ENCODE data around the gene UHRF1. TPM values are rescaled to one million over a fixed set of nuclear protein-coding genes. Genes with fewer than 3 reads are reported as not detected.

The UHRF1 gene
- total RNA-seq, 1 experiment from 2014 or later, result 56.8 TPM

DNA sequence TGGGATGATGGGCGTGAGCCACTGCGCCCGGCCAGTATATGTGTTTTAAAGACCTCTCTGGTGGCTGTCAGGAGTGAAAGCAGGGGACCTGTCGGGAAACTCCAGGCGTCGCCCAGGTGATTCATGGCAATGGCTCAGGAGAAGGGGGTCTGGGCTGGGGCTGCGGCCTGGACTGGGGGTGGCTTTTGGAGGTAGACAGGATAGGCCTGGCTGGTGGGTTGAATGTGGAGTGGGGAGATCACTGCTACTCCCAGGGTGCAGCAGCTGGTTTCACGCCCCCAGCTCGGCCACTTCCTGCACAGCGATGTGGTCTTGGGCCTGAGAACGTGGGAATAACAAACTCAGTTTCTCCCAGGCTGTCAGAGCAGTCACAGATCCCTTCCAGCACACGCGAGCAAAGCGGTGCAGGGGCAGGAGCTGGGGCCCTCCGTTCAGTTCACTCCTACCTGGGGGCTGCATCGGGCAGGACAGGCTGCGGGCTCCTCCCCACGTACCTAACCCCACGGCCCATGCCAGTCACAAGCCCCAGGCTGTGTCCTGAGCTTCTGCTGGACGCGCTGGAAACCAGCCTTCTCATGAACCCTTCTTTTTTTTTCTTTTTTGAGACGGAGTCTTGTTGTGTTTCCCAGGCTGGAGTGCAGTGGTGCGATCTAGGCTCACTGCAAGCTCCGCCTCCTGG is 78.5 kb downstream of the UHRF1 start:
- H3K36me3 ChIP-seq, result no peaks in the 10 kb centered on the region
- no peaks in the 10 kb centered on the region for H3K9me3 ChIP-seq
- no peak overlapping the region for H3K4me3 ChIP-seq
- no peak for DNase-seq
- H3K27me3 ChIP-seq, result no peaks in the 10 kb centered on the region

DNA sequence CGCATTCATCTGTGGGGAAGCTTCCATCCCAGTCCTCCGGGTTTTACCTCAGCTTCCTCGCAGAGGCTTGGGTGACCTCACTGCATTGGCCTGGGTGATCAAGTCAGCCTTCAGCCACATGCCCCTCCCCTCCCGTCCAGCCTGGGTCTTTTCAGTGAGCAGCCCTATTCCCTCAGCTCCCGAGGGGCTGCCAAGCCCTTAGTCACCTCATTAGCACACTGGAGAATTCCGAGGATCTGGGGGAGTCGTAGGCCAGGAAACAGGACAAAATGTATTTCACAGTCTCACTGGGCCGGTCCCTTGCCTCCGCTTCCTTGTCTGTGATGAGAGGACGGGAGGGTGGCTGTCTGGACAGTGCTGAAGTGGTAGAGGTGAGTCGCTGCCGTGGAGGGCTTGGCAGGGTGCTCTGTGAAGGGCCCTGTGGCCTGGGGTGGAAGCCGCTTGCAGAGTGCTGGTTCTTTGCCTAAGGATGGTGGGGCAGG is 79.5 kb downstream of the UHRF1 start:
- Histone ChIP-seq H3K4me3 (no peak overlapping the region), H3K36me3 (no peaks in the 10 kb centered on the region), H3K9me3 (no peaks in the 10 kb centered on the region), H3K27me3 (no peaks in the 10 kb centered on the region)
- peak; percentile 84 for DNase-seq

DNA sequence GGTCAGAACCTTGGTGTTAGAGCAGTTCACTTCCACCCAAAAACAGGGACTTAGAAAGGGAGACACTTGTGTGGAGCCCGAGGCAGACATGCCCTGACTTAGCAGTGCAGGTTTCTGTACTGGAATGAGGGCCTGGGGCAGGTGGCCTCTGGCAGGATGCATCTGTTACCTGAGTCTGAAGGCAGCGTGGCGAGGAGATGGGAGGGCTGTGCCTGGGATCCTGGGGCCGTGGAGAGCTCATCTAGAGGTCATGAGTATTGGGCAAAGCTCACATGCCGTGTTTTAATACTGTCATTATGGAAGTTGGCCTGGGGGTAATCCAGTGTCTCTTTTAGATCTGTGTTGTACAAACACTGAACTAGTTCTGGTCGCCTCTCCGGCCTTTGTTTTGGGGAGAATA is 81.0 kb downstream of the UHRF1 start:
- H3K9me3 ChIP-seq, result no peaks in the 10 kb centered on the region
- H3K36me3 ChIP-seq, result no peaks in the 10 kb centered on the region
- no peak overlapping the region for H3K4me3 ChIP-seq
- no peaks in the 10 kb centered on the region for H3K27me3 ChIP-seq
- DNase-seq, result no peak

DNA sequence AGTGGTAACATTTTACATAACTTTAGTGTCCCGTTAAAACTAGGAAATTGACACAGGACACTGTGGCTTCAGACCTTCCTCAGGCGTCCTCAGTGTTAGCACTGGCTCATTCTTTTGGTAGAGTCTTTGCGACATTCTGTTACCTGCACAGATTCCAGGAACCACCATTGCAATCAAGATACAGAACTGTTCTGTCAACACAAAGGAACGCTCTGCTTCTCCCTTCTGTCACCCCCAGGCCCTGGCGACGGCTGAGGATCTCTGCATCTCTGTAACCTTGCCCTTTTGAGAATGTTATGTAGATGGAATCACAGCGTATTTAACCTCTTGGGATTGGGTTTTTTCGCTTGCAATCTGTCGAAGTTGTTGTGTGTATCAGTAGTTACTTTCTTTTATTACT is 82.2 kb downstream of the UHRF1 start:
- Histone ChIP-seq H3K4me3 (no peak overlapping the region), H3K36me3 (no peaks in the 10 kb centered on the region), H3K9me3 (no peaks in the 10 kb centered on the region), H3K27me3 (no peaks in the 10 kb centered on the region)
- no peak for DNase-seq

DNA sequence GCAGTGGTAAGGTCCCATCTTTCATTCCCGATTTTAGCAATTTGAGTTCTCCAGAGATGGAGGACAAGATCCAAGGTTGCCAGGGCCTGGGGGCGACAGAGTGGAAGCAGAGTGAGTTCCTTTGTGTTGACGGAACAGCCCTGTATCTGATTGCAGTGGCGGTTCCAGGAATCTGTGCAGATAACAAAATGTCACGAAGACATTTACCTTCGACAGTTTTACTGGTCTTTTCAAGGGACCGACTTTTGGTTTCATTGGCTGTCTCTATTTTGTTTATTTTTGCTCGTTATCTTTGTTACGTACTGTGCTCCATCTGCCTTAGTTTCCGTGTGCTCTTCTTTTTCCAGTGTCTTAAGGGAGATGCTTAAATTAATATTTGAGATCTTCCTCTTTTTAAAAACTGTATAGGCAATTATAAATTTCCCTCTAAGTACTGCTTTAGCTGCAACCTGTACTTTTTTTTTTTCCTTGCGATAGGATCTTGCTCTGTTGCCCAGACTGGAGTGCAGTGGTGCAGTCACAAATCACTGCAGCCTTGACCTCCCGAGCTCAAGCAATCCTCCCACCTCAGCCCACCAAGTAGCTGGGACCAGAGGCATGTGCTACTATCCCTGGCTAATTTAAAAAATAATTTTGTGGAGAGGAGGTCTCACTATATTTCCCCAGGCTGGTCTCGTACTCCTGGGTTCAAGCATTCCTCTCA is 82.8 kb downstream of the UHRF1 start:
- no peaks in the 10 kb centered on the region for H3K27me3 ChIP-seq
- DNase-seq, result no peak
- H3K36me3 ChIP-seq, result no peaks in the 10 kb centered on the region
- no peak overlapping the region for H3K4me3 ChIP-seq
- no peaks in the 10 kb centered on the region for H3K9me3 ChIP-seq

DNA sequence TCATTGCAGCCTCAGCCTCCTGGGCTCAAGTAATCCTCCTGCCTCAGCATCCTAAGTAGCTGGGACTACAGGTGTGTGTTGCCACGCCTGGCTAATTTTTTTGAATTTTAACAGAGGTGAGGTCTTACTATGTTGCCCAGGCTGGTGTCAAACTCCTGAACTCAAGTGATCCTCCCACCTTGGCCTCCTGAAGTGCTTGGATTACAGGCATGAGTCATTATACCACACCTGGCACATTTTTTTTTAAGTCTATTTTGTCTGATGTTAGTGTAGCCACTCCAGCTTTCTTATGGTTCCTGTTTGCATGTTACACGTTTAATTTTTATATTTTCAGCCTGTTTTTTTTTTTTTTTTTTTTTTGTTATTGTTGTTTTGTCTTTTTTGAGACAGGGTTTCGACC is 84.4 kb downstream of the UHRF1 start:
- no peaks in the 10 kb centered on the region for H3K36me3 ChIP-seq

DNA sequence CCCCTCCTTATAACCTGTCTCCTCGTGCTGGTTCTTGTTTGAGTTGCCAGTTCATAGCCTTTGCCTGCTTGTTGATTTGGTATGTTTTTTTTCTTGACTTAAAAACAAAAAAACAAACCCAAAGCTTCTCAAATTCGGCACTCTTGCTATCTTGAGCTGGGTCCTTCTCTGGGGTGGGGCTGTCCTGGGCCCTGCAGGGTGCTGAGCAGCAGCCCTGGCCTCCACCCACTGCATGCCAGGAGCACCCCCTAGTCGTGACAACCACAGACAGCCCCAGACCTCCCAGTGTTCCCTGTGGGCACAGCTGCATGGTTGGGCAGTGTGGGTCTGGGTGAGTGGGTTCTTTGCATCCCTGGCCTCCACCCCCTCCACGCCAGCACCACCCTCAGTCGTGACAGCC is 87.4 kb downstream of the UHRF1 start:
- no peaks in the 10 kb centered on the region for H3K27me3 ChIP-seq
- H3K4me3 ChIP-seq, result no peak overlapping the region
- H3K9me3 ChIP-seq, result no peaks in the 10 kb centered on the region
- no peaks in the 10 kb centered on the region for H3K36me3 ChIP-seq
- DNase-seq, result no peak

More for the DNA sequence above, 84.4 kb downstream of the UHRF1 start:
- H3K4me3 ChIP-seq, result no peak overlapping the region
- DNase-seq, result no peak
- H3K9me3 ChIP-seq, result no peaks in the 10 kb centered on the region
- H3K27me3 ChIP-seq, result no peaks in the 10 kb centered on the region

DNA sequence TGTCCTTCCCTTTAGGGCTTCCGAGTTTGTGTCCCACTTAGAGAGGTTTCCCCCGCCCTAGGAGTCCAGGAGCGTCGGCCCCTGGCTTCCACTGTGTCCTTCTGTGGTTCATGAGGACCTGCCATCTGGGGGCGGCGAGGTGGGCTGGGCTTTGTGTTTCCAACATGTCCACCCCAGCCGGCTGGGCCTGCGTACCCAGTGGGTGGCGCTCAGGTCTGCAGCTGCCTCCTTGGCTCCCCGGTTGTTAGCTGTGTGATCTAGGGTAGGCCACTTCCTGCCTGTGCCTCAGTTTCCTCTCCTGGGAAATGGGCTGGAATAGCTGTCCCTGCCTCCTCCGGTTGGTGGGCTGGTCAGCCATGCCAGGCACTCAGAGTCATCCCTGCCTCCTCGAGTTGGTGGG is 88.0 kb downstream of the UHRF1 start:
- Histone ChIP-seq H3K36me3 (no peaks in the 10 kb centered on the region), H3K27me3 (no peaks in the 10 kb centered on the region), H3K4me3 (no peak overlapping the region), H3K9me3 (no peaks in the 10 kb centered on the region)
- DNase-seq, result no peak

DNA sequence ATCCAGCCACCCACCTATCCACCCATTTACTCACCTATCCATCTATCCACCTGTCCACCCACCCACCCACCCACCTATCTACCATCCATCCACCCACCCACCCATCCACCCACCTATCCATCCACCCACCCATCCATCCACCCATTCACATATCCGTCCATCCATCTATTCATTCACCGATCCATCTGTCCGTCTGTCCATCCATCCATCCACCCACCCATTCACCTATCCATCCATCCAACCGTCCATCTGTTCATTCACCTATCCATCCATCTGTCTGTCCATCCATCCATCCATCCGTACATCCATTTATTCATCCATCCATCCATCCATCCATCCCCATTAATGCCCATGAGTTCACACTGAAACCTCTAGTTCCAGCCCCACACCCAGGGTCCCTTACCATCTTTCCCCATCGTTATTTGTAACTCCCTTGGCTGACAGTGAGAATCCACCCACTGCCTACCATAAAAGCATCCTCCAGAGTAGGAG is 90.9 kb downstream of the UHRF1 start:
- DNase-seq, result no peak
- Histone ChIP-seq H3K9me3 (no peaks in the 10 kb centered on the region), H3K4me3 (no peak overlapping the region), H3K36me3 (no peaks in the 10 kb centered on the region), H3K27me3 (no peaks in the 10 kb centered on the region)

DNA sequence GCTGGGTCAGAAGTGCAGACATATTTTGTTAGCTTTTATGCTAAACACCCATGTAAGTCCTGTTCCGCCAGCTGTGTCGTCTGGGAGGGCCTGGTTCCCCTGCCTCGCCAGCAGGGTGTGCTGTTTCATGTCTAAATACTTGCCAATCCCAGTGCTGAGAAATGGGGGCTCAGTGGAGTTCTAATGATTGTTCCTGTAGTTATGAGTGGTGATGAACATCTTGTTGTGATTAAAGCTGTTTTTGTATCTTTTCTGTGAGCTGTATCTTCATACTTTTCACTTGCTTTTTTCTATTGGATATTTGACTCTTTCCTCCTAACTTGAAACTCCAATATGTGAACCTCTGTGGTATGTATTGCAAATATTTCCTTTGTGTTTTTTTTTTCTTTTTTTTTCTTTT is 92.3 kb downstream of the UHRF1 start:
- H3K36me3 ChIP-seq, result no peaks in the 10 kb centered on the region
- H3K4me3 ChIP-seq, result no peak overlapping the region
- DNase-seq, result peak; percentile 12
- H3K9me3 ChIP-seq, result no peaks in the 10 kb centered on the region
- H3K27me3 ChIP-seq, result no peaks in the 10 kb centered on the region

DNA sequence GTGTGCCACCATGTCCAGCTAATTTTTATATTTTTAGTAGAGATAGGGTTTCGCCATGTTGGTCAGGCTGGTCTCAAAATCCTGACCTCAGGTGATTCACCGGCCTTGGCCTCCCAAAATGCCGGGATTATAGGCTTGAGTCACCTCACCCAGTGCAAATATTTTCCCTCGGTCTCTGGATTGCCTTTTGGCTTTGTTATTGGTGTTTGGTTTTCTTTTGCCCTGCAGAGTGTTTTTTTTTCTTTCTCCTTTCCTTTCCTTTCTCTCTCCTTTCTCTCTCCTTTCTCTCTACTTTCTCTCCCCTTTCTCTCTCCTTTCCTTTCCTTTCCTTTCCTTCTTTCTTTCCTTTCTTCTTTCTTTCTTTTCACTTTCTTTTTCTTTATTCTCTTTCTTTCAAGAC is 92.8 kb downstream of the UHRF1 start:
- Histone ChIP-seq H3K27me3 (no peaks in the 10 kb centered on the region), H3K4me3 (no peak overlapping the region), H3K36me3 (no peaks in the 10 kb centered on the region), H3K9me3 (no peaks in the 10 kb centered on the region)
- peak; percentile 59 for DNase-seq

DNA sequence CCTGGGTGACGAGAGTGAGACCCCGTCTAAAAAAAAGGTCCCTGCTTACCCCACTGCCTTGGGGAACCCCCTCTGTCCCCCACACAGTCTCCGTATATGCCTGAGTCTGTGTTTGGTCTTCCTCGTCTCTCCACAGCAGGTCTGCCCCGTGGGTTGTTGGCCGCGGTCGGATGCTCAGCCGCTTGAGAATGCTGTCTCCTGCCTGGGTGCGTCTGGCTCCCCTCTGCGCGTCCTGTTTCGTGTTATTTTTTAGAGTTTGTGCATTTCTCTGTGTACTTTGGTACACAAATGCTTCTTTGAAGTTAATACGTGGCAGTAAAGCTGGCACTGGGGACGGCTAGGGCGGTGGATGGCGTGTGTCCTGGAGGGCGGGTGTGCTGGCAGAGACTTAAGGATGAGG is 94.5 kb downstream of the UHRF1 start:
- Histone ChIP-seq H3K27me3 (no peaks in the 10 kb centered on the region), H3K9me3 (no peaks in the 10 kb centered on the region), H3K36me3 (no peaks in the 10 kb centered on the region), H3K4me3 (no peak overlapping the region)
- DNase-seq, result no peak

DNA sequence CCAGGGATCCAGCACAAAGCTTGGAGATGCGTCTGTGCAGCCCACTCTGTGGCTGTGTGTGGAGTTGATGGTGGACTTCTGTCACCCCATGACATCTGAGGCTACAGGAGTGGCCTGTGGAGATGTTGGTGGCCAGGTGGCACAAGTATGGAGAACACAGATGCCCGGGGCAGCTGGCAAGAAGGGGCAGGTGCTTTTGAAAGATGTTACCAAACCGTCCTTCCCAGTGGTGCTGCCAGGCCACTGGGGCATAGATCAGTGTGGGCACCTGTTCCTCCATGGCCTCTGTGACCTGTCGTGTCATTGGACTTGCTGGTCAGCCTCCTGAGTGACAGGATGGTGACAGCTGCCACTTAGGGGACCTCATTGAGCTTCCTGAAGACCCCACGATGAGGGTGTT is 95.8 kb downstream of the UHRF1 start:
- no peaks in the 10 kb centered on the region for H3K36me3 ChIP-seq
- H3K4me3 ChIP-seq, result no peak overlapping the region
- no peaks in the 10 kb centered on the region for H3K27me3 ChIP-seq
- no peak for DNase-seq
- H3K9me3 ChIP-seq, result no peaks in the 10 kb centered on the region

DNA sequence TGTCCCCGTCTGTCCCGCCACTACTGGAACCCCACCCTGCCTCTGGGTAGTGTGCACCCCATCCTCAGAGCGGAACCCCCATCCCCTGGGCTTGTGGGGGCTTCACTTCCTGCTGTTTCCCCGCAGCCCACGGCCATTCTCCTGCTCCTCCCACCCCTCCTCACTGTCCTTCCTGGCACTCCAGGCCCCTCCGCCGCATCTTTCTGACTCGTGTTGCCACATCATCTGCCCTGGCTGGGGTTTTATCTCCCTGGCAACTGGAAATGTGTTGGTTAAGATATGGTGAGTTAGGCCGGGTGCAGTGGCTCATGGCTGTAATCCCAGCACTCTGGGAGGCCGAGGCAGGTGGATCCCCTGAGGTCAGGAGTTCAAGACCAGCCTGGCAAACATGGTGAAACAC is 96.9 kb downstream of the UHRF1 start:
- Histone ChIP-seq H3K9me3 (no peaks in the 10 kb centered on the region), H3K4me3 (no peak overlapping the region), H3K36me3 (no peaks in the 10 kb centered on the region), H3K27me3 (no peaks in the 10 kb centered on the region)
- peak; percentile 48 for DNase-seq

DNA sequence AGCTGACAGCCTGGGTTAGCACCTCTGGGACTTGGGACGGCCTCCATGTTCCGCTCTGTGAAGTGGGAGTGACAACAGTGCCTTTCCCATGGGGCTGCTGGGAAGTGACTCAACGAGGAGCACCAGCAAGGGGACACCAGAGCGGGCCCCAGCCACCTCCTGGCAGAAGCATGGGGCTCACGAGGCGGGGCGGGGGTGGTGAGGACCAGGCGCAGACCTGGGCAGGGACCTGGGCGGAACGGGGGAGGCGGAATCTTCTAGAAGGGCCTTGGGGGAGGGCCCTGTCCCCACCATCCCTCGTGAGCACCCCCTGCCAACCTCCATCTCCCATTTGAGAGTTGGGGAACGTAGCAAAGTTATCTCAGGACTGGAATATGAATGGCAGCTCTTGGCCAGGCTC is 97.5 kb downstream of the UHRF1 start:
- Histone ChIP-seq H3K9me3 (no peaks in the 10 kb centered on the region), H3K27me3 (no peaks in the 10 kb centered on the region), H3K4me3 (no peak overlapping the region), H3K36me3 (no peaks in the 10 kb centered on the region)
- DNase-seq, result no peak
